HG03196 (cell line): ENCODE measurements around the gene CBLC.
"Not testable (repeated sequence)": the region's sequence is repeated elsewhere in the genome, so short reads cannot be mapped to it uniquely, and the experiment has no call there.

ENCODE experiments used
- ATAC-seq: cut with Tn5 transposase; IDR thresholded peaks from one replicate; pipeline ENCODE4 v1.9.1; 2021; ENCODE audit not compliant: unreplicated experiment

The CBLC gene

DNA sequence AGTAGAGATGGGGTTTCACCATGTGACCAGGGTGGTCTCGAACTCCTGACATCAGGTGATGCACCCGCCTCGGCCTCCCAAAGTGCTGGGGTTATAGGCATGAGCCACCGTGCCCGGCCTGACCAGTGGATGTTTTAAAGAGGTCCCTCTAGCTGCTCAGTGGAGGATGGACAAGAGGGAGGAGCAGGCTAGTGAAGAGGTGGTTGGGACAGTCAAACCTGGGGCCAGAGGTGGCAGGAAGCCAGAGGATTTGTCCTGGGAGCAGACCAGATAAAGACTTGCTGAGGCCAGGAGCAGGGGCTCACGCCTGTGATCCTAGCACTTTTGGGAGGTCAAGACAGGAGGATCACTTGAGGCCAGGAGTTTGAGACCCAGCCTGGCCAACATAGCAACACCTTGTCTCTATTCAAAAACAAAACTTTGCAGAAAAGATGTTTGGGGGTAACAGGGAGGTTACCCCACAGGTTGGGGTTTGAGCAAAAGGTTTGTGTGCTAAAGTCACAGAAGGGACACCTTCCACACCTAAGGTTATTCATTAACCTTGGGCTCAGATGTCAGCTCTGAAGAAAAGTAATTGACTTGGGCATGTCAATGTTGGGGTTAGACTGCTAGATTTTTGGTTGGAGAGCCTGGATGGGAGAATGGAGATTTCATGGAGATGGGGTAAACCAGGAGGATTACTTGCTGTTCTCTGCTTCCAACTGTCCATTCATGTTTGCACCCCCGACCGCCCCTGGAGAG, 40.2 kb downstream of the CBLC start:
- ATAC-seq: no peak

DNA sequence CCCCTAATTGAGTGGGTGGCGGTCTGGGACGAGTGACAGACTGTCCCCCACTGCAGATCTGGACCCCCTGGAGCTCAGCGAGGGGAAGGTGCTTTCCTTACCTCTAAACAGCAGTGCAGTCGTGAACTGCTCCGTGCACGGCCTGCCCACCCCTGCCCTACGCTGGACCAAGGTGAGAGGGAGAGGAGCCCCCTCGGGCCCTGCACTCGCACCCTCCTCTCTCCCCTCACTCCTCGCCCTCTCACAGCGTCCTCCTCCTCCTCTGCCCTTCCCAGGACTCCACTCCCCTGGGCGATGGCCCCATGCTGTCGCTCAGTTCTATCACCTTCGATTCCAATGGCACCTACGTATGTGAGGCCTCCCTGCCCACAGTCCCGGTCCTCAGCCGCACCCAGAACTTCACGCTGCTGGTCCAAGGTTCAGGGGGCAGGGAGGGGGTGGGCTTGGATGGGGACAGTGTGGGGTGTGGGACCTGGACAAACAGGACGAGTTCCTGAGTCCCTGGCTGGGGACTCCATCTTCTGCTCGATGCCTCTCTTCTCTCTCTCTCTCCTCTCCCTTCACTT, 40.9 kb downstream of the CBLC start:
- ATAC-seq: no peak

DNA sequence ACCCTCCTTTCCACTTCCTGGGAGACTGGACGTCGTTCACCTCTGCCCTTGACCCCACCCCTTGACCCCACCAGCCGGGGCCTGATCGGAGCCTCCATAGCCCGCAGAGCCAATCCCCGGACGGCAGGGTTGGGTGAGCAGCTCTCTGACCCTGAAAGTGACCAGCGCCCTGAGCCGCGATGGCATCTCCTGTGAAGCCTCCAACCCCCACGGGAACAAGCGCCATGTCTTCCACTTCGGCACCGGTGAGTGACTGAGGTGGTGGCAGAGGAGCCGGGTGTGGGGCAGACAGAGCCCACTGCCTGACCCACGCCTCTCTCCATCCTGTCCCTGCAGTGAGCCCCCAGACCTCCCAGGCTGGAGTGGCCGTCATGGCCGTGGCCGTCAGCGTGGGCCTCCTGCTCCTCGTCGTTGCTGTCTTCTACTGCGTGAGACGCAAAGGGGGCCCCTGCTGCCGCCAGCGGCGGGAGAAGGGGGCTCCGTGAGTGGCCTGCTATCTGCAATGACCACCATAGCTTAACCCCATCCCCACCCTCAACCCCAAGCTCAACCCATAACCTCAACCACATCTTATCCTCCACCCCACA, 41.6 kb downstream of the CBLC start:
- no peak for ATAC-seq

DNA sequence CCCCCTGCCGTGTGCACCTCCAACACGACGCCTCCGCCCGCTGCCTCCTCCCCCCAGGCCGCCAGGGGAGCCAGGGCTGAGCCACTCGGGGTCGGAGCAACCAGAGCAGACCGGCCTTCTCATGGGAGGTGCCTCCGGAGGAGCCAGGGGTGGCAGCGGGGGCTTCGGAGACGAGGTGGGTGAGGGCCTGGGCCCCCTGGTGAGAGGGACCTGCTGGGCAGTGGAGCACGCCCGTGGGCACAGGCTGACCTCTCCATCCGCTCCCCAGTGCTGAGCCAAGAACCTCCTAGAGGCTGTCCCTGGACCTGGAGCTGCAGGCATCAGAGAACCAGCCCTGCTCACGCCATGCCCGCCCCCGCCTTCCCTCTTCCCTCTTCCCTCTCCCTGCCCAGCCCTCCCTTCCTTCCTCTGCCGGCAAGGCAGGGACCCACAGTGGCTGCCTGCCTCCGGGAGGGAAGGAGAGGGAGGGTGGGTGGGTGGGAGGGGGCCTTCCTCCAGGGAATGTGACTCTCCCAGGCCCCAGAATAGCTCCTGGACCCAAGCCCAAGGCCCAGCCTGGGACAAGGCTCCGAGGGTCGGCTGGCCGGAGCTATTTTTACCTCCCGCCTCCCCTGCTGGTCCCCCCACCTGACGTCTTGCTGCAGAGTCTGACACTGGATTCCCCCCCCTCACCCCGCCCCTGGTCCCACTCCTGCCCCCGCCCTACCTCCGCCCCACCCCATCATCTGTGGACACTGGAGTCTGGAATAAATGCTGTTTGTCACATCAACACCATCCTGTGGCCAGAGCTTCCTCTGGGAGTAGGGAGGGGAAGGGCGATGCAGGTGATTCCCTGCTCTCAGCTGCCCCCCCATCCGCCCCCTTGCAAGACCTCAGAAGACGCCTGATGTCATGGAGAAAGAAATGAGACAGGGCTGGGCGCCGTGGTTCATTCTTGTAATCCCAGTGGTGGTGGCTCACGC, 43.2 kb downstream of the CBLC start:
- no peak for ATAC-seq

DNA sequence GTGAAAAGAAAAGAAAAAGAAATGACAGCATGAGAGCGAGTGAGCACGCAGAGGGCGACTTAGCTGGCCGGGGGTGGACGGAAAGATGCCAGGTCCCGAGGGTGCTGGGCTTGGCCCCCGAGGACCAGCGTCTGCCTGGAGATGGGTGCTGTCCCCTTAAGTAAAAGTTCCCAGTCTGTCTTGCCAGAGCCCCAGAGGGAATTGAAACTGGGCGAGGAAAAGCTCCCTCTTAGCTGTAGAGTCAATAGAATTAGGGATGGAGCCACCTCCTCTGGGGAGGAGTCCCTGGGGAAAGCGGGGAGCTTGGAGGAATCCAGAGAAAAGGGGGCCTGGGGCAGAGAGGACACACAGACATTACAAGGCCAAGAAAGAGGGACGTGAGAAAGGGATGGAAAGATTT, 44.5 kb downstream of the CBLC start:
- ATAC-seq: no peak

DNA sequence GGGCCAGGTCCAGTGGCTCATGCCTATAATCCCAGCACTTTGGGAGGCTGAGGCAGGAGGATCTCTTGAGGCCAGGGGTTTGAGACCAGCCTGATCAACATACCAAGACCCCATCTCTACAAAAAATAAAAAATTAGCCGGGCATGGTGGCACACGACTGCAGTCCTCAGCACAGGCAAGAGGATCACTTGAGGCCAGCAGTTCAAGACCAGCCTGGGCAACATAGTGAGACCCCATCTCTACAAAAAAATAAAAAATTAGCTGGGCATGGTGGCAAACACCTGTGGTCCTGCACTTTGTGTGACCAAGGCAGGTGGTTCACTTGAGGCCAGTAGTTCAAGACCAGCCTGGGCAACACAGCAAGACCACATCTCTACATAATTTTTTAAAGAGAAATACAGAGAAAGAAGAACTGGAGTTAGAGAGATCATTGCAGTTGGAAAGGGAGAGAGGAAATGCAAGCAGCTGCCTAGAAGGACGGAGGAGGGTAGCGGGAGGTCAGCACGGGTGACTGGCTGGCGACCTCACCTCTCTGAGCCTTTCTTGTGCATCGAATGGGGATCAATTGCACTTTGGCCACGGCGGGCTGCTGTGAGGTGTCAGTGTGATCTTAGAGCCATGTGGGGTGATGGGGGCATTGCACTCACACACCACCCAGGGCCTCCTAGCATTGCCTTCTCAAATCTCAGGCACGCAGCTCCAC, 45.1 kb downstream of the CBLC start:
- no peak for ATAC-seq

DNA sequence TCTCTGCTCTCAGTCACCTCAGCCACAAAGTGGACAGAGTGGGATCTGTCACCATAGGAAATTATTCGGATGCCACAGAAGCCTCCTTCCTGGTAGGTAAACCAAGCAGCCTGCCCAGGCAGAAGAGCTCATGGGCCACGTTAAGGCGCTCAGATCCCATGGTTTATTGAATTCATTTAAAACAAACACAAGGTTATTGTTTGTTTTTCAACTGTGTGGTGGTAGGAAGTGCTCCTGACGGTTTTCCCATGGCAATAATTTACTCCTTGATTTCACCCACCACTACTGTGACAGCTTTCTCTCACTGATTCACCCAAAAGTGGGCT, 45.6 kb downstream of the CBLC start:
- no peak for ATAC-seq

DNA sequence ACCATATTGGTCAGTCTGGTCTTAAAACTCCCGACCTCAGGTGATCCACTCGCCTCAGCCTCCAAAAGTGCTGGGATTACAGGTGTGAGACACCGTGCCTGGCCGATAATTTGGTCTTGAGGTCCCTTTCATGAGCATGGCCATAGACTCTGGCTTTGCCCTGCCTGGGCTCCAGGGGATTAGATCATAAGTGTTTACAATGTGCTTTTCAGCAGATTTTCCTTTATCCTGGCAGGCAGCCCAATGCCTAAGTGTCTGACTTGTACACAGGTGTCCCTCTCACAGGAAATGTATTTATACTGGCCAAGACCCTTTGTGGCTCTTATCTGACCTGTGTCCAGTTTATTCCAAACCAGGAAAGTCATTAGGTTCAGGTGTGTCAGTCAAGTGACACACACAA, 47.1 kb downstream of the CBLC start:
- ATAC-seq: no peak

DNA sequence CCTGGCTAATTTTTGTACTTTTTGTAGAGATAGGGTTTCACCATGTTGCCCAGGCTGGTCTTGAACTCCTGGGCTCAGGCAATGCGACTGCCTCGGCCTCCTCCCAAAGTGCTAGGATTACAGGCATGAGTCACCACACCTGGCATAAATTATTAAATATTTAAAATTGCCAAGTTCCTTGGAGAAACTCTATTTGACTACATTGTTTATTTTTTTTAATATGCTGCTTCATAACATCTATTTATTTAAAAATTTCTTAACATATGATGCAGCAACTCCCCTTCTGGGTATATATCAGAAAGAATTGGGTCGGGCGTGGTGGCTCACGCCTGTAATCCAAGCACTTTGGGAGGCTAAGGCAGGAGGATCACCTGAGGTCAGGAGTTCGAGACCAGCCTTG, 55.2 kb downstream of the CBLC start:
- ATAC-seq: not testable (repeated sequence)

DNA sequence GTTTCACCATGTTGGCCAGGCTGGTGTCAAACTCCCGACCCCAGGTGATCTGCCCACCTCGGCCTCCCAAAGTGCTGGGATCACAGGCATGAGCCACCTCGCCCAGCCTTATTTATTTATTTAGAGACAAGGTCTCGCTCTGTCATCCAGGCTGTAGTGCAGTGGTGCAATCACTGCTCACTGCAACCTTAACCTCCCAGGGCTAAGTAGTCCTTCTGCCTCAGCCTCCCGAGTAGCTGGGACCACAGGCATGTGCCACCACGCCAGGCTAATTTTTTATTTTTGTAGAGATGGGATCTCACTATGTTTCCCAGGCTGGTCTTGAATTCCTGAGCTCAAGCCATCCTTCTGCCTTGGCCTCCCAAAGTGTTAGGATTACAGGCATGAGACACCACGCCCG, 56.7 kb downstream of the CBLC start:
- not testable (repeated sequence) for ATAC-seq

DNA sequence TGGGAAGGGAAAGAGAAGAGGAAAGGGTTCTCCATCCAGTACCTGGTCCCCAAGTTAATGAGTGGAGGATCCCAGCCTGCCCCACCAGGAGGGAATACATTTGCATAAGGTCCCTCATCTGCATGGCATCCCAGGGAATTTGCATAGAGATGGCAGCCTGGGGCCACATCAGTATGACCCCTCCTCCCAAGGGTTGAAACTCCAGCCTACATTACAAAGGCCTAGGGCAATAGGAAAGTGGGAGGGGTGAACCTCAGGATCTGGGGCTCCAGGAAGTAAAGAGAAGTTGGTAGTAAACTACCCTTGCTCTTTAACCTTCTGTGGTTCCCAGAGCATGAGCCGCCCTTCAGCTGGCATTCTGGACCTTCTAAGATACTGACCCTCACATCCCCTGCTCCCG, 61.6 kb downstream of the CBLC start:
- ATAC-seq: no peak

DNA sequence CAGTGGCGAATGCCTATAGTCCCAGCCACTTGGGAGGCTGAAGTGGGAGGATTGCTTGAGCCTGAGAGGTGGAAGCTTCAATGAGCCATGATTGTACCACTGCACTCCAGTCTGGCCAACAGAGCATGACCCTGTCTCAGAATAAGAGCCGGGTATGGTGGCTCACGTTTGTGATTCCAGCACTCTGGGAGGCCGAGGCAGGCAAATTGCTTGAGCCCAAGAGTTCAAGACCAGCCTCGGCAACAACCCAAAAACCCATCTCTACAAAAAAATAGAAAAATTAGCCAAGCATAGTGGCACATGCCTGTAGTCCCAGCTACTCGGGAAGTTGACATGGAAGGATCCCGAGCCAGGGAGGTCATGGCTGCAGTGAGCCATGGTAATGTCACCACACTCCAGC, 63.1 kb downstream of the CBLC start:
- no peak for ATAC-seq

DNA sequence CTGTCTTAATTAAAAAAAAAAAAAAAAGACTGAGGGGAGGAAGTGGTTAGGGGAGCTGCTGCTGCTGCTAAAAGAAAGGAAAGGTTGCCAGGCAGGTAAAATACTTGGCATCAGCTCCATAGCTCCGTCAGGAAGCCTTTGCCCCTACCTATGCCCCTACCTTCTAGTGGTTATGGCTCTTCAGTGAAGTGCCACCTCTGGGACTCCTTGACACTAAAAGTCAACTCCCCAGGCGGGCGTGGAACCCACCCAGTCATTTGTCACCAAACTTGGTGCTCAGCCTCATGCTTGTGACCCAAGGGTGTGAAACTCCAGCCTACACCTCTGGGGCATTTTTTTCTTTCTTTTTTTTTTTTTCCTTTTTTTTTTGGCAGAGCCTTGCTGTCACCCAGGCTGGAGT, 63.5 kb downstream of the CBLC start:
- no peak for ATAC-seq

DNA sequence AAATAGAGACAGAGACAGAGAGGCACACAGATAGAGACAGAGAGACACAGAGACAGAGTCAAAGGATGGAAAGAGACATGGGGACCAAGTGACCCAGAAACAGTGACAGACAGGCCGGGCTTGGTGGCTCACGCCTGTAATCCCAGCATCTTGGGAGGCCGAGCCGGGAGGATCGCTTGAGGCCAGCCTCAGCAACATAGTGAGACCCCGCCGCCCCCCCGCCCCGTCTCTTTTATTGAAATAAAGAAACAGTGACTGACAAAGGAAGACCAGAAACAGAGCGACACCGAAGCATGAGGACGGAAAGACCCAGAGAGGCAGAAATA, 67.6 kb downstream of the CBLC start:
- ATAC-seq: no peak

DNA sequence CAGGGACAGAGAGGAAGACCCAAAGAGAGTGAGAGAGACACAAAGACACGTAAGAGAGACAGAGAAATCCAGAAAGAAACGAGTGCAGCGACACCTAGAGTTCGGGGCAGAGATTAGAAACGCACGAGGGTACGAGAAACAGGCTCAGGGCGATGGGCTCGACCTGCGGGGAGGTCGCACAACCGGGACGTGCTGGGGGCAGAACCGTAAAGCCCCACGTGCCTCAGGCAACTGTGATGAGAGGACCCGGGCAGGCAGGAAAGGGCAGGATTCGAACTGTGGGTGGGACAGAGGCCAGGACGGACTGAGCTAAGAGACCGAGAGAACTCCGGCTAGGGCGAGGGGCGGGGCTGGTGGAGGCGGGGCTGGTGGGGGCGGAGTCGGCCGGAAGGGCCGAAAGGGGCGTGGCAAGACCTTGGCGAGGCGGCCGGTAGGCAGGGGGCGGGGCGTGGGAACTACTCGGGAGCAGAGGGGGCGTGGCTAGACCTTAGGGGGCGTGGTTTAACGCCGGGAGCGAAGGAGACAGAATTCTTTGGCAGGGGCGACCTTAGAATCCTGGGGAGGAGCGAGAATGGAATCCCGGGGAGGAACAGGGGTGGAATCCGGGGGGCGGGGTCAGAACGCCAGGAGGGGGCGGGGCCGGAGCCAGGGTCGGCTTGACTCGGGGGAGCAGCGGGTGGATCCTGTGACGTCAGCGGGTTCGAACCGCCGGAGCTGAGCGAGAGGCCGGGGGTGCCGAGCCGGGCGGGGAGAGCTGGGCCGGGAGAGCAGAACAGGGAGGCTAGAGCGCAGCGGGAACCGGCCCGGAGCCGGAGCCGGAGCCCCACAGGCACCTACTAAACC, 68.1 kb downstream of the CBLC start, which contains the start of gene NECTIN2:
Gene NECTIN2, plus strand, starts transcription at position 686 of the 843 bp plus-strand sequence. CDS start 229 bp downstream, outside the sequence.
- ATAC-seq: no peak

DNA sequence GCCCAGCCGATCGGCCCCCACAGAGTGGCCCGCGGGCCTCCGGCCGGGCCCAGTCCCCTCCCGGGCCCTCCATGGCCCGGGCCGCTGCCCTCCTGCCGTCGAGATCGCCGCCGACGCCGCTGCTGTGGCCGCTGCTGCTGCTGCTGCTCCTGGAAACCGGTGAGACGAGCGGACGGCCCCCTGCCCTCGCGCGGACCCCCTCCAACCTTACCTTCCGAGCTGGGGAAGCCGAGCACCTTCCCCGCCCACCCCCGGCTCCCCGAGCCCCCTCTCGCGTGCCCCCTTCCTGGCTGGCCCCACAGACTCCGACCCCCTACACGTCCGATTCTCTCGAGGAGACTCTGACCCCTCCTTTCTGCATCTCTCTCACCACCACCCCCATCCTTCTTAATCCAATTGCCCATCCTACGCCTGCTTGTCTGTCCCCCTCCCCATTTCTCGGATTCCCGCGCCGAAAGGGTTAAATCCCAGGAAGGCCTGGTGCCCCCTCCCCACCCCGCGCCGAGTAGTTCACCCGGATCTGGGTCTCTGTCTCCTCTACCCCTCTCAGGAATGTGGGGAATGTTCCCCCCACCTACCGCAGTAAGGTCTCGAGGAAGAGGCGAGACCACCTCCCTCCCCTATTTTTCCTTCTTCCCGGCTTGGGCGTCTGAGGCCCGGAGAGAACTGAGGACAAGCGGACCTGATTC, 68.9 kb downstream of the CBLC start:
- ATAC-seq: no peak

DNA sequence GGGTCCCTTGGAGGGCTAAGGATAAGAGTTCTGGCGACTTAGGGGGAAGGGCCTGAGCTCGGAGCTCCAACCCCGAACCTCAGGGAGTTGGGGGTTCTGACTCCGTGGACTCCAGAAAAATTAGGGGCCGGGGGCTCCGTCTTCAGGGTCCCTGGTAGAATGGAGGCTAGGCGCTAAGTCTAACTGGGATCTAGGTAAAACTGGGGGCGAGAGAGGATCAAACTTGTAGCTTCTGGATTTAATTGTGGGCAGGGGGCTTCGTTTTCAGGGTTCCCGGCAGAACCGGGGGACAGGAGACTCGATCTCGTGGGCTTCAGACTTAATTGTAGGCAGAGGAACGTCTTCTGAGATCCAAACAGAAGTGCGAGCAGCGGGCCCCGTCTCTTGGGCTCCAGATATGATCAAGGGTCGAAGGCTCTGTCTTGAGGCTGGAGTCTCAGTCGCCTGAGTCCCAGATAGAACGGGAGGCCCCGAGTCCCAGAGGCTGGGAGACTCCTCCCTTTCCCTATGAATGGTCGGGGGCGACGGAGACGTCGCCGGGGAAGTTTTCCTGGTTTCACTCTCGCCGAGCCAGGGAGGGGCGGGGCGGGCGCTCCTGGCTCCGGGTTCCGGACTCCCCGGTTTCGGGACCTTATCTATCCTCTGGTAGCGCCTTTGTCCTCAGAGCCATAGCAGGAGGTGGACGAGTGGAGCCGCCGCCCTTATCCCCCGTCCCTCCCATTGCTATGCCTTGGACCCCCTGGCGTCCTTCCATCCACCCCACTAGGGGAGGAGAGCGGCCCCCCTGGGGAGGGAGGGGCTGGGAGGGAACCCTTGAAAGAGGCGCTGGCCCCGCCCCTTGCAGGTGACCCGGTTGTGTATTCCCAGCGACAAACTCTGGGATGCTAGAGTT, 69.7 kb downstream of the CBLC start:
- no peak for ATAC-seq

DNA sequence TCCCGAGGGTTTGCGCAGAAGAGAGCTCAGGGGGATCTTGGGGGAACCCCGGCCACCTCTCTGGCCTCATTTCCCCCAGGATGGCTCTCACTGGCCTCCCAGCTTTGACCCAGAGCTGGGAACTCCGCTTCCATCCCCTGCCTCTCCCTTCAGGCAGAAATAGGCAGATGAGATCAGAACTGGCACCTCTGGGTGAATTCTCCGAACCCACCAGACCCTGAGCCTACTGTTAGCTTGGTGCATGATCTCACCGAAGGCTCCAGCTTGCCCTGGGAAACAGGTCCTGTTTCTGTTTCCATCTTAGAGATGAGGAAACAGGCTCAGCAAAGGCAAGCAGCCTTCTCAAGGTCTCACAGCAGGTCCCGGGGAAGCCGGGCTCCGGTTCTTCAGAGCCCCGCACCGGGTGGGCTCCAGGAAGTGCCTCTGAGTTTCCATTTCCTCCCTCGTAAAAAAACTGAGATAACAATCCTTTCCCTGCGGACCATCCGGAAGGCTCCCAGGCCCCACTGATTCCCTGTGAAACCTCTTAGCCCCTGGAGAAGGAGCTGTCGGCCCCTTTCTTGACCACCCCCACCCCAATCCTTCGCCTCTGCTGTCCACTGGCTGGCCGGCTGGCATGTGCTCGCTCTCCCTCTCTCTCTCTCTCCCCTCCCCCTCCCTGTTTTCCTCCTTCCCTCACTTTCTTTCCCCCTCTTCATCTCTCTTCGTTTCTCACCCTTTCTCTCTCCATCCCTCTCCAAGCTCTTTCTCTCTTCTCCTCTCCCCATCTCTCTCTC, 70.5 kb downstream of the CBLC start:
- no peak for ATAC-seq
